Effector CD8-positive, alpha-beta T cell (primary cell): ENCODE data around the gene MYNN.
"Not testable (repeated sequence)": the region's sequence is repeated elsewhere in the genome, so short reads cannot be mapped to it uniquely, and the experiment has no call there.

Source experiments
- DNase-seq: peaks from one replicate; lab custom pipeline; 2025; lab: John Stamatoyannopoulos, UW
- total RNA-seq, 4 experiments: gene quantifications; one replicate each; lab custom pipeline; 2026; lab: John Stamatoyannopoulos, UW

Gene MYNN
- 51.2 to 63.8 (median 57.8) reads per million in 4 experiments for total RNA-seq

- peak; percentile 78 for DNase-seq
These were observed at the start of gene MYNN for GRCh38 chr3:169772897-169773816. TSS of gene MYNN (plus strand) at chr3:169773396. CDS start at chr3:169774296, 900 bp downstream.

- DNase-seq, result not testable (repeated sequence)
These were observed 41.3 kb upstream of the MYNN start for GRCh38 chr3:169731857-169732256.

- DNase-seq, result no peak
These were observed 34.1 kb upstream of the MYNN start for GRCh38 chr3:169739067-169739466.

- no peak for DNase-seq
These were observed 28.7 kb upstream of the MYNN start for GRCh38 chr3:169744366-169745054.

- DNase-seq, result no peak
These were observed 26.3 kb upstream of the MYNN start for GRCh38 chr3:169746924-169747323.

GRCh38 chr3:169748670-169749069, 24.5 kb upstream of the MYNN start:
- no peak for DNase-seq

- no peak for DNase-seq
These were observed 22.5 kb upstream of the MYNN start for GRCh38 chr3:169750665-169751064.

- DNase-seq, result no peak
These were observed 21.3 kb upstream of the MYNN start for GRCh38 chr3:169751875-169752274.

- DNase-seq, result no peak
These were observed 18.5 kb upstream of the MYNN start for GRCh38 chr3:169754711-169755110.

GRCh38 chr3:169755488-169755887, 17.7 kb upstream of the MYNN start:
- DNase-seq, result no peak

- DNase-seq, result no peak
These were observed 14.7 kb upstream of the MYNN start for GRCh38 chr3:169758359-169758994.

- no peak for DNase-seq
These were observed 13.9 kb upstream of the MYNN start for GRCh38 chr3:169759256-169759655.

- no peak for DNase-seq
These were observed 12.7 kb upstream of the MYNN start for GRCh38 chr3:169760479-169760878.

- DNase-seq, result peak; percentile 46
These were observed 8.8 kb upstream of the MYNN start for GRCh38 chr3:169764312-169764881.

- DNase-seq, result peak; percentile 87
These were observed 8.1 kb upstream of the MYNN start, which contains the start of gene TERC for GRCh38 chr3:169764882-169765612. TSS of gene TERC (minus strand) at chr3:169765060.

GRCh38 chr3:169769287-169770181, 3.7 kb upstream of the MYNN start, which contains the start of gene ACTRT3:
TSS of gene ACTRT3 (minus strand) at chr3:169769561. CDS start at chr3:169769520, 41 bp downstream.
- peak; percentile 13 for DNase-seq

- DNase-seq, result peak; percentile 54
These were observed 1.5 kb upstream of the MYNN start for GRCh38 chr3:169771497-169772304.

GRCh38 chr3:169772305-169772896, 795 bp upstream of the MYNN start:
- DNase-seq, result peak; percentile 68

GRCh38 chr3:169774186-169774585, 990 bp downstream of the MYNN start:
- DNase-seq, result no peak
